Measurements from ENCODE around the gene IL6R. TPM values are rescaled to one million over a fixed set of nuclear protein-coding genes. Genes with fewer than 3 reads are reported as not detected.

Gene IL6R
- total RNA-seq, 1 donor from 2014 or later, result 0.09 TPM

- no peaks in the 10 kb centered on the region for H3K36me3 Mint-ChIP-seq (ENCODE audit: low read depth)
- DNase-seq (ENCODE audit: low read depth, low spot score), result no peak
- H3K27ac Mint-ChIP-seq (ENCODE audit: unreplicated experiment), result no peak overlapping the region
- no peaks in the 10 kb centered on the region for H3K9me3 Mint-ChIP-seq
- TF ChIP-seq CTCF (conservative IDR thresholded peaks at IDR 0.05), result no peak
- peaks cover 11% of the 10 kb centered on the region for H3K27me3 Mint-ChIP-seq (ENCODE audit: low read depth)
- H3K4me1 Mint-ChIP-seq, result peaks cover 32% of the 10 kb centered on the region
- no peak overlapping the region for H3K4me3 Mint-ChIP-seq
These were observed 87.0 kb downstream of the IL6R start for GRCh38 chr1:154492115-154492514.

GRCh38 chr1:154493276-154493675 lies 88.1 kb downstream of the IL6R start:
- H3K27ac Mint-ChIP-seq (ENCODE audit: unreplicated experiment), result no peak overlapping the region
- H3K4me1 Mint-ChIP-seq, result peaks cover 35% of the 10 kb centered on the region

DNA sequence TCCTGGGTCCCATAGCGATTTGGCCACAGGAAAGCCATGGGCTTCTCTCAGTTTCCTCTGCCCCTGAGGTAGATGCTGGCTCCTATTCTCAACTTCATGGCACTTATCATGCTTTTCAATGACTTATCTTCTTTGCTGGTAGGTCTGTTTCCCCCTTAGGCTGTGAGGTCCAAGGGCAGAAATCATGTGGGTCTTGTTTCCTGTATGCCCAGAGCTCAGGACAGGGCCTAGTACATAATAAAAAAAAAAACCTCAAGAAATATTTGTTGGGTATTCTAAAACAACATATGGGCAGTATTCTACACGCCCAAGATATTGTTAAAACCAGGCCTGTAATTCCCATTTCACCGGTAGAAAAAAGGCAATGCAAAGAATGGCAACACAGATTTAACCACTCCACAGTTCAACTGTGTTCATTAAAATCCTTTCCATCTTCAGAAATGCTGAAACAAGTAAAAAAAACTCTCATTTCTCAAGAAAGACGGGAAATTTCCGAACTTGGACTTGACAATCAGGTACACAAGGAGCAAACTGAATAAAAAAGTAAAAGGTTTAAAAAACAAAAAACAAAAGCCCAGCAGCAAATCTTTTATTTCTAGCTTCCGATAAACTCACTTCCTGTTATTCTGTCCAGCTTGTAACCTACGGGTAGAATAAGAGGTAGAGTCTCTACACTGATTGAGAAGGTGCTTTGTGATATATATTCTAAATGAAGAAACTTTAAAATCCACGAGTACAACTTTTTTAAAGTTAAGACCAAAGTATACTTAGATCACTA lies 90.5 kb downstream of the IL6R start:
- Mint-ChIP-seq H3K4me3 (peak overlapping the region; percentile 11), H3K27ac (ENCODE audit: unreplicated experiment) (peak overlapping the region; percentile 15), H3K36me3 (ENCODE audit: low read depth) (no peaks in the 10 kb centered on the region), H3K27me3 (ENCODE audit: low read depth) (peaks cover 29% of the 10 kb centered on the region), H3K9me3 (no peaks in the 10 kb centered on the region), H3K4me1 (peaks cover 35% of the 10 kb centered on the region)
- DNase-seq (ENCODE audit: low read depth, low spot score), result no peak
- no peak for TF ChIP-seq CTCF (conservative IDR thresholded peaks at IDR 0.05)

More at GRCh38 chr1:154493276-154493675, 88.1 kb downstream of the IL6R start:
- Mint-ChIP-seq H3K9me3 (no peaks in the 10 kb centered on the region), H3K36me3 (ENCODE audit: low read depth) (no peaks in the 10 kb centered on the region), H3K4me3 (no peak overlapping the region), H3K27me3 (ENCODE audit: low read depth) (peaks cover 11% of the 10 kb centered on the region)
- TF ChIP-seq CTCF (conservative IDR thresholded peaks at IDR 0.05), result no peak
- no peak for DNase-seq (ENCODE audit: low read depth, low spot score)

- Mint-ChIP-seq H3K4me3 (no peak overlapping the region), H3K27me3 (ENCODE audit: low read depth) (peaks cover 34% of the 10 kb centered on the region), H3K9me3 (no peaks in the 10 kb centered on the region), H3K4me1 (peaks cover 39% of the 10 kb centered on the region), H3K27ac (ENCODE audit: unreplicated experiment) (no peak overlapping the region), H3K36me3 (ENCODE audit: low read depth) (peaks cover 3% of the 10 kb centered on the region)
- DNase-seq (ENCODE audit: low read depth, low spot score), result no peak
- TF ChIP-seq CTCF (conservative IDR thresholded peaks at IDR 0.05), result no peak
These were observed 91.2 kb downstream of the IL6R start for GRCh38 chr1:154496383-154496782.

GRCh38 chr1:154497026-154497806 lies 92.1 kb downstream of the IL6R start:
- no peak for TF ChIP-seq CTCF (conservative IDR thresholded peaks at IDR 0.05)
- peaks cover 39% of the 10 kb centered on the region for H3K4me1 Mint-ChIP-seq
- peaks cover 34% of the 10 kb centered on the region for H3K27me3 Mint-ChIP-seq (ENCODE audit: low read depth)
- H3K27ac Mint-ChIP-seq (ENCODE audit: unreplicated experiment), result no peak overlapping the region
- no peaks in the 10 kb centered on the region for H3K9me3 Mint-ChIP-seq
- peak; percentile 13 for DNase-seq (ENCODE audit: low read depth, low spot score)
- peaks cover 4% of the 10 kb centered on the region for H3K36me3 Mint-ChIP-seq (ENCODE audit: low read depth)
- peak overlapping the region; percentile 20 for H3K4me3 Mint-ChIP-seq
